GM13977 (cell line): Measurements from ENCODE around the gene CYTH1.

Source experiments
- DNase-seq: peaks from one replicate; pipeline ENCODE4 v3.0.0; 2012; ENCODE audit warnings: low spot score
- CTCF ChIP-seq: IDR thresholded peaks from 2 replicates; pipeline ENCODE4 v1.5.1; 2012; ENCODE audit warnings: mild to moderate bottlenecking, control low read depth; ENCODE audit not compliant: insufficient read depth; ENCODE audit errors: extremely low read depth, missing control alignments
- in situ Hi-C: fragments of 300-500 bp; cut with MboI; formaldehyde crosslinking; loops from one replicate; pipeline ENCODE4 v1.12.0; 2022; ENCODE audit warnings: low sequenced_read_pairs, low pct_unique_long_range_greater_than_20kb, mixed read lengths, inconsistent platforms; ENCODE audit not compliant: unreplicated experiment

CYTH1 gene

GRCh38 chr17:78727476-78728229 lies 54.4 kb downstream of the CYTH1 start:
- no peak for DNase-seq
- TF ChIP-seq CTCF = peak; percentile 13
- in situ Hi-C loops = no loop called here

DNA sequence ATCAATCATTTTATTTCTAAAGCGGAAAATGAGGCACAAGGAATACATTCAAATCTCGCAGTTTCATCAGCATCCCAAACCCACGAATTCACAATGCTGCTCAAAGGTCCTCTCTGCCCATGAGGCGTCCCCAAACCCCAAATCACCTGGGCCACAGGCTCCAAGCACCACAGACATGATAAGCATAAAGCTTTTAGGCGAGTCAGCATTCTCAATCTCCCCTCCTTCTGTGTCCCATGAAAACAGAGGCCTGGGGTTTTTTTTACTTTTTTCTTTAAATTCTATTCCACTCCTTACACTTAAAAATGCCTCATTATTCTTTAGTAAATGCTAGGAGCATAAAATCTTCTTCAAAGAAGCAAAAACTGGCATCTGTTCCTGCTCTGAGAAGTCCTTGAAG lies 55.0 kb downstream of the CYTH1 start:
- no peak for TF ChIP-seq CTCF
- in situ Hi-C loops = no loop called here
- DNase-seq = no peak

DNA sequence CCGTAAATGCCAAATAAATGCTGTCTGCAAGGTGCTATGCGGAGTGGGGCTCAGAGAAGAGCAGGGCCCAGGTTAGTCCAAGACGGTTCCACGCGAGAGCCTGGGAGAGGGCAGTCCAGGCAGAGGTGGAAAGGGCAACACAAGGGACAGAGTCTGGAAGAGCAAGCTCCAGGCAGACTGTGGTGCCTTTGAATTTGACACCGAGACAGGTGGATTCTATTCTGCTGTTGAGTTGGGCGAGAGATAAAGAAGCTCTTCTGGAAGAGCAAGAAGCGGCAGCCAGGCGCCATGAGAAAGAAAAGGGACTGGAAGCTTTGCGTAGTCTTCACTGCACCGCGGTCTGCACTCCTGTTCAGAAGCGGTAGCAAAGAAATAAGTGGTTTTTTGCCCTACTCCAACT lies 55.6 kb downstream of the CYTH1 start:
- in situ Hi-C loops = no loop called here
- no peak for DNase-seq
- no peak for TF ChIP-seq CTCF

GRCh38 chr17:78725448-78726021 lies 56.5 kb downstream of the CYTH1 start:
- DNase-seq = peak; percentile 62
- TF ChIP-seq CTCF = no peak
- in situ Hi-C loops = no loop called here

- TF ChIP-seq CTCF = no peak
- in situ Hi-C loops = no loop called here
- no peak for DNase-seq
Observed at GRCh38 chr17:78724999-78725398, 57.1 kb downstream of the CYTH1 start.

DNA sequence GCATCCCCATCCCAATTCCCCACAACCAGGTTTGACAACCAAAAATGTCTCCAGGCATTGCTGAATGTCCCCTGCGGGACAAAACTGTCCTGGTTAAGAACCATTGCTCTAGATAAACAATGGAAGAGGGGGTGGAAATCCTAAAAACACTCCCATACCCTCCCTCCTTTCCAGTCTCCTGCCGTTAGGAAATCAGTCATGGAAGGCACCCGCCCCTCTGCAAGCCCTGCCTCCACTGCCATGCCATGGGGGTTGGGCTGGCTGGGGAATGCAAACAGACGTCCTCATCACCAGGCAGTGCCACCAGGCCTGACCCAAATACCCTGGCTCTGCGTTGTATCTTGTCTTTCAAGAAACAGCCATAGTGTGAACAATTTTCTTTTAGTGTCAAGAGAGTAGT lies 57.5 kb downstream of the CYTH1 start:
- in situ Hi-C loops = no loop called here
- DNase-seq = no peak
- no peak for TF ChIP-seq CTCF

GRCh38 chr17:78723957-78724356 lies 58.1 kb downstream of the CYTH1 start:
- DNase-seq = no peak
- in situ Hi-C loops = no loop called here
- no peak for TF ChIP-seq CTCF
